ENCODE data around the gene MGAT4A. TPM values are rescaled to one million over a fixed set of nuclear protein-coding genes. Genes with fewer than 3 reads are reported as not detected.
"Not testable (repeated sequence)": the region's sequence is repeated elsewhere in the genome, so short reads cannot be mapped to it uniquely, and the experiment has no call there.

The MGAT4A gene
- total RNA-seq, 1 donor from 2014 or later = 20.0 TPM

- ATAC-seq (ENCODE audit: poor library complexity) (no peak), DNase-seq (no peak)
- intact Hi-C loops (cut with DNase I) = no loop called here
Measured at GRCh38 chr2:98598781-98599428, 132.0 kb downstream of the MGAT4A start.

GRCh38 chr2:98594665-98595064 is 136.3 kb downstream of the MGAT4A start:
- ATAC-seq (ENCODE audit: poor library complexity); DNase-seq; intact Hi-C loops (cut with DNase I): not testable (repeated sequence)

- intact Hi-C loops (cut with DNase I) = no loop called here
- no peak for ATAC-seq (ENCODE audit: poor library complexity)
- DNase-seq = no peak
Measured at GRCh38 chr2:98592565-98592964, 138.4 kb downstream of the MGAT4A start.

- no peak for DNase-seq
- intact Hi-C loops (cut with DNase I) = no loop called here
- ATAC-seq (ENCODE audit: poor library complexity) = no peak
Measured at GRCh38 chr2:98589489-98589888, 141.4 kb downstream of the MGAT4A start.

GRCh38 chr2:98588880-98589431 is 142.0 kb downstream of the MGAT4A start:
- DNase-seq = no peak
- no peak for ATAC-seq (ENCODE audit: poor library complexity)
- intact Hi-C loops (cut with DNase I) = no loop called here

GRCh38 chr2:98586551-98587140 is 144.3 kb downstream of the MGAT4A start:
- ATAC-seq (ENCODE audit: poor library complexity) = no peak
- intact Hi-C loops (cut with DNase I) = no loop called here
- DNase-seq = no peak

- DNase-seq = no peak
- ATAC-seq (ENCODE audit: poor library complexity) = no peak
Measured at GRCh38 chr2:98585386-98585785, 145.5 kb downstream of the MGAT4A start.

GRCh38 chr2:98583816-98584618 is 146.9 kb downstream of the MGAT4A start:
- intact Hi-C loops (cut with DNase I) = no loop called here
- no peak for DNase-seq
- ATAC-seq (ENCODE audit: poor library complexity) = no peak

More at GRCh38 chr2:98585386-98585785, 145.5 kb downstream of the MGAT4A start:
- intact Hi-C loops (cut with DNase I) = no loop called here

GRCh38 chr2:98583276-98583675 is 147.7 kb downstream of the MGAT4A start:
- ATAC-seq (ENCODE audit: poor library complexity) = no peak

GRCh38 chr2:98582523-98582922 is 148.4 kb downstream of the MGAT4A start:
- DNase-seq = no peak
- ATAC-seq (ENCODE audit: poor library complexity) = no peak
- intact Hi-C loops (cut with DNase I) = no loop called here

More at GRCh38 chr2:98583276-98583675, 147.7 kb downstream of the MGAT4A start:
- intact Hi-C loops (cut with DNase I) = no loop called here
- no peak for DNase-seq

- intact Hi-C loops (cut with DNase I) = no loop called here
- no peak for ATAC-seq (ENCODE audit: poor library complexity)
- DNase-seq = no peak
Measured at GRCh38 chr2:98580656-98581284, 150.2 kb downstream of the MGAT4A start.

- ATAC-seq (ENCODE audit: poor library complexity) (no peak), DNase-seq (no peak)
- intact Hi-C loops (cut with DNase I) = loop anchor here (10.0 kb wide), 1 partner anchor 165 kb away; no protein-coding TSS in a partner anchor
Measured at GRCh38 chr2:98579926-98580325, 151.0 kb downstream of the MGAT4A start.

- intact Hi-C loops (cut with DNase I) = loop anchor here (10.0 kb wide), 1 partner anchor 163 kb away; no protein-coding TSS in a partner anchor
- no peak for DNase-seq
- ATAC-seq (ENCODE audit: poor library complexity) = no peak
Measured at GRCh38 chr2:98578231-98578630, 152.7 kb downstream of the MGAT4A start.

- intact Hi-C loops (cut with DNase I) = loop anchor here (10.0 kb wide), 1 partner anchor 163 kb away; no protein-coding TSS in a partner anchor
- peak; percentile 71 for ATAC-seq (ENCODE audit: poor library complexity)
- no peak for DNase-seq
Measured at GRCh38 chr2:98577313-98577712, 153.6 kb downstream of the MGAT4A start.

- ATAC-seq (ENCODE audit: poor library complexity) = peak; percentile 25
Measured at GRCh38 chr2:98576666-98577312, 154.1 kb downstream of the MGAT4A start.

GRCh38 chr2:98573426-98573825 is 157.5 kb downstream of the MGAT4A start:
- ATAC-seq (ENCODE audit: poor library complexity) (no peak), DNase-seq (no peak)
- intact Hi-C loops (cut with DNase I) = loop anchor here (10.0 kb wide), 1 partner anchor 159 kb away; no protein-coding TSS in a partner anchor

More at GRCh38 chr2:98576666-98577312, 154.1 kb downstream of the MGAT4A start:
- intact Hi-C loops (cut with DNase I) = loop anchor here (10.0 kb wide), 1 partner anchor 162 kb away; no protein-coding TSS in a partner anchor
- no peak for DNase-seq

- DNase-seq (no peak), ATAC-seq (ENCODE audit: poor library complexity) (no peak)
- intact Hi-C loops (cut with DNase I) = loop anchor here (10.0 kb wide), 1 partner anchor 158 kb away; no protein-coding TSS in a partner anchor
Measured at GRCh38 chr2:98572676-98573075, 158.3 kb downstream of the MGAT4A start.

GRCh38 chr2:98572211-98572610 is 158.7 kb downstream of the MGAT4A start:
- intact Hi-C loops (cut with DNase I) = loop anchor here (10.0 kb wide), 1 partner anchor 157 kb away; no protein-coding TSS in a partner anchor
- DNase-seq (no peak), ATAC-seq (ENCODE audit: poor library complexity) (no peak)
